Glutamatergic neuron (in vitro differentiated cells): ENCODE data around the gene CCDC154. TPM values are rescaled to one million over a fixed set of nuclear protein-coding genes. Genes with fewer than 3 reads are reported as not detected.
A peak's percentile ranks its signal among the peaks of the same experiment; 100 is the strongest.
"Not testable (repeated sequence)": the region's sequence is repeated elsewhere in the genome, so short reads cannot be mapped to it uniquely, and the experiment has no call there.

Experiments
- DNase-seq: peaks from one replicate; pipeline ENCODE4 v3.0.0; 2022
- H3K27ac Mint-ChIP-seq: one replicate; pipeline ENCODE4 v1.8.0; 2020; ENCODE audit warnings: mild to moderate bottlenecking, mixed read lengths, inconsistent platforms; ENCODE audit not compliant: unreplicated experiment
- H3K27me3 Mint-ChIP-seq: one replicate; pipeline ENCODE4 v1.8.0; 2020; ENCODE audit warnings: mild to moderate bottlenecking, moderate library complexity, mixed read lengths, inconsistent platforms; ENCODE audit not compliant: unreplicated experiment
- H3K36me3 Mint-ChIP-seq: one replicate; pipeline ENCODE4 v1.8.0; 2020; ENCODE audit warnings: mild to moderate bottlenecking, mixed read lengths, inconsistent platforms; ENCODE audit not compliant: unreplicated experiment
- H3K4me1 Mint-ChIP-seq: one replicate; pipeline ENCODE4 v1.8.0; 2020; ENCODE audit warnings: mild to moderate bottlenecking, low read depth, mixed read lengths, inconsistent platforms; ENCODE audit not compliant: unreplicated experiment
- H3K4me3 Mint-ChIP-seq: one replicate; pipeline ENCODE4 v1.8.0; 2020; ENCODE audit warnings: mild to moderate bottlenecking, mixed read lengths, inconsistent platforms; ENCODE audit not compliant: unreplicated experiment
- H3K9me3 Mint-ChIP-seq: one replicate; pipeline ENCODE4 v1.8.0; 2020; ENCODE audit warnings: mild to moderate bottlenecking, moderate library complexity, mixed read lengths, inconsistent platforms; ENCODE audit not compliant: unreplicated experiment
- CTCF ChIP-seq: fragments of 200-600 bp; sonication (generic); IDR thresholded peaks from one replicate; pipeline ENCODE4 v1.5.0; 2021; ENCODE audit not compliant: partially characterized antibody, unreplicated experiment
- total RNA-seq: library from RNA; stranded (reverse); fragmentation: NEBNext Ultra II Directional; extraction: Animal tissue kit (Norgen Biotek cat#: 25700); gene quantifications from one replicate; pipeline ENCODE4 v1.2.1, GENCODE V29; 2021; ENCODE audit not compliant: unreplicated experiment

Gene CCDC154
- total RNA-seq, 1 donor from 2014 or later, result 4.2 TPM

GRCh38 chr16:1441391-1441829 is 2.9 kb downstream of the CCDC154 start:
- Mint-ChIP-seq H3K4me1 (no peaks in the 10 kb centered on the region), H3K27ac (no peak overlapping the region), H3K9me3 (peaks cover 3% of the 10 kb centered on the region), H3K4me3 (no peak overlapping the region), H3K36me3 (no peaks in the 10 kb centered on the region), H3K27me3 (peaks cover under 1% of the 10 kb centered on the region)
- no peak for TF ChIP-seq CTCF
- peak; percentile 6 for DNase-seq

- H3K4me3 Mint-ChIP-seq, H3K4me1 Mint-ChIP-seq, DNase-seq, H3K36me3 Mint-ChIP-seq, H3K27me3 Mint-ChIP-seq, H3K9me3 Mint-ChIP-seq: not testable (repeated sequence)
- peak overlapping the region; percentile 48 for H3K27ac Mint-ChIP-seq
Measured at GRCh38 chr16:1439699-1440074, 4.7 kb downstream of the CCDC154 start.

GRCh38 chr16:1439058-1439698 is 5.2 kb downstream of the CCDC154 start:
- peak overlapping the region; percentile 48 for H3K27ac Mint-ChIP-seq
- H3K4me1 Mint-ChIP-seq, result peaks cover 2% of the 10 kb centered on the region
- H3K27me3 Mint-ChIP-seq, result peaks cover 3% of the 10 kb centered on the region
- TF ChIP-seq CTCF, result no peak
- DNase-seq, result peak; percentile 13
- no peaks in the 10 kb centered on the region for H3K36me3 Mint-ChIP-seq
- no peak overlapping the region for H3K4me3 Mint-ChIP-seq
- H3K9me3 Mint-ChIP-seq, result peaks cover 3% of the 10 kb centered on the region

- H3K27me3 Mint-ChIP-seq, result peaks cover 3% of the 10 kb centered on the region
- no peak overlapping the region for H3K4me3 Mint-ChIP-seq
- DNase-seq, result peak; percentile 20
- H3K27ac Mint-ChIP-seq, result no peak overlapping the region
- H3K4me1 Mint-ChIP-seq, result peaks cover 2% of the 10 kb centered on the region
- no peaks in the 10 kb centered on the region for H3K36me3 Mint-ChIP-seq
- TF ChIP-seq CTCF, result no peak
- H3K9me3 Mint-ChIP-seq, result peaks cover 3% of the 10 kb centered on the region
Measured at GRCh38 chr16:1438229-1439057, 5.9 kb downstream of the CCDC154 start.

GRCh38 chr16:1437606-1438005 is 6.8 kb downstream of the CCDC154 start:
- H3K27ac Mint-ChIP-seq, result no peak overlapping the region
- H3K36me3 Mint-ChIP-seq, result no peaks in the 10 kb centered on the region

More at GRCh38 chr16:1437606-1438005, 6.8 kb downstream of the CCDC154 start:
- H3K4me3 Mint-ChIP-seq, result no peak overlapping the region
- H3K27me3 Mint-ChIP-seq, result peaks cover 3% of the 10 kb centered on the region
- H3K4me1 Mint-ChIP-seq, result peaks cover 2% of the 10 kb centered on the region
- H3K9me3 Mint-ChIP-seq, result peaks cover 3% of the 10 kb centered on the region
- TF ChIP-seq CTCF, result no peak
- DNase-seq, result peak; percentile 66
